K562 (cell line): ENCODE results near the gene E2F3. TPM values are rescaled to one million over a fixed set of nuclear protein-coding genes. Genes with fewer than 3 reads are reported as not detected.

Experiments
- CSDE1 ChIP-seq, 2 experiments: fragments of 450-650 bp; IDR thresholded peaks; 2 replicates each; pipeline ENCODE4 v1.6.1; 2016; ENCODE audit warnings: mild to moderate bottlenecking in 1 of 2
- ESRRA ChIP-seq: fragments of 450-650 bp; IDR thresholded peaks from 2 replicates; pipeline ENCODE4 v1.6.1; 2014; ENCODE audit warnings: low read depth, mild to moderate bottlenecking, moderate library complexity, borderline replicate concordance
- ETS2 ChIP-seq: IDR thresholded peaks from 2 replicates; pipeline ENCODE4 v1.6.1; 2016; ENCODE audit warnings: borderline replicate concordance, missing genetic modification characterization, mild to moderate bottlenecking, moderate library complexity, missing compliant biosample characterization; ENCODE audit not compliant: poor library complexity, severe bottlenecking
- FOXK1 ChIP-seq: sonication (generic); formaldehyde crosslinking; IDR thresholded peaks from 2 replicates; pipeline ENCODE4 v1.8.0; 2022; ENCODE audit warnings: missing genetic modification reagents, mild to moderate bottlenecking, borderline replicate concordance
- FOXP4 ChIP-seq: sonication (generic); formaldehyde crosslinking; IDR thresholded peaks from 2 replicates; pipeline ENCODE4 v1.8.0; 2022; ENCODE audit warnings: mild to moderate bottlenecking, missing genetic modification reagents, borderline replicate concordance
- HDAC2 ChIP-seq: fragments of 450-650 bp; IDR thresholded peaks from 2 replicates; pipeline ENCODE4 v1.6.1; 2016; ENCODE audit warnings: mild to moderate bottlenecking
- HOMEZ ChIP-seq: fragments of 250-450 bp; sonication (Bioruptor Pico); IDR thresholded peaks from 2 replicates; pipeline ENCODE4 v1.4.0; 2020; ENCODE audit warnings: mild to moderate bottlenecking, moderate library complexity
- MTF1 ChIP-seq: fragments of 250-450 bp; sonication (Bioruptor Pico); IDR thresholded peaks from 2 replicates; pipeline ENCODE4 v1.9.0; 2021; ENCODE audit warnings: moderate library complexity, mild to moderate bottlenecking, inconsistent platforms, borderline replicate concordance
- NFIC ChIP-seq: fragments of 450-650 bp; IDR thresholded peaks from 2 replicates; pipeline ENCODE4 v1.6.1; 2017; ENCODE audit warnings: mild to moderate bottlenecking, inconsistent platforms
- PBX2 ChIP-seq, 2 experiments: IDR thresholded peaks in 1 of 2; conservative IDR thresholded peaks in 1 of 2; 2 replicates each; pipeline ENCODE4 v1.6.1; 2016; ENCODE audit warnings: low read depth in 2 of 2, mild to moderate bottlenecking in 1 of 2, missing compliant biosample characterization in 1 of 2, missing genetic modification characterization in 1 of 2, moderate library complexity in 1 of 2
- SFPQ ChIP-seq: fragments of 200-400 bp; formaldehyde crosslinking; IDR thresholded peaks from 2 replicates; pipeline ENCODE4 v1.6.1; 2017; ENCODE audit warnings: mild to moderate bottlenecking, low read depth, low read length, moderate library complexity
- TCF3 ChIP-seq: sonication (generic); formaldehyde crosslinking; IDR thresholded peaks from 2 replicates; pipeline ENCODE4 v1.4.0; 2020; ENCODE audit warnings: mild to moderate bottlenecking, missing genetic modification reagents
- THRA ChIP-seq: fragments of 450-650 bp; IDR thresholded peaks from 2 replicates; pipeline ENCODE4 v1.6.1; 2017; ENCODE audit warnings: mild to moderate bottlenecking, moderate library complexity
- ZFP36 ChIP-seq: fragments of 150-350 bp; IDR thresholded peaks from 2 replicates; pipeline ENCODE4 v1.6.1; 2018; ENCODE audit warnings: low read length, low read depth; ENCODE audit not compliant: partially characterized antibody
- ZKSCAN1 ChIP-seq: fragments of 150-350 bp; IDR thresholded peaks from 2 replicates; pipeline ENCODE4 v1.6.1; 2016; ENCODE audit warnings: low read depth, low read length
- ZNF561 ChIP-seq: fragments of 450-650 bp; formaldehyde crosslinking; conservative IDR thresholded peaks from 2 replicates; pipeline ENCODE4 v1.4.0; 2020; ENCODE audit warnings: mild to moderate bottlenecking, moderate library complexity
- ZNF696 ChIP-seq: fragments of 250-450 bp; sonication (Bioruptor Pico); conservative IDR thresholded peaks from 2 replicates; pipeline ENCODE4 v1.4.0; 2020; ENCODE audit warnings: mild to moderate bottlenecking, moderate library complexity
- ZZZ3 ChIP-seq: fragments of 450-650 bp; IDR thresholded peaks from 2 replicates; pipeline ENCODE4 v1.6.1; 2016; ENCODE audit warnings: antibody characterized with exemption, mild to moderate bottlenecking, moderate library complexity
- polyA plus RNA-seq, 8 experiments: library from polyadenylated mRNA; depleted of rRNA in 4 of 8; stranded (reverse) in 5 of 8; unstranded in 3 of 8; fragments of >200 nt; fragmentation: Nextera tagmentation in 2 of 8; fragmentation: Illumina TruSeq in 1 of 8; extraction: Ambion mirVana in 2 of 8; extraction: Trizol in 1 of 8; gene quantifications; 2 replicates each; pipeline versions ENCODE4 v1.2.1 to v1.2.3, GENCODE V29; 2011 to 2014; ENCODE audit warnings: inconsistent platforms in 1 of 8, missing spikeins in 1 of 8
- total RNA-seq, 7 experiments: library from RNA; depleted of rRNA in 6 of 7; stranded (reverse); fragments of >200 nt in 6 of 7; fragmentation: Illumina TruSeq in 2 of 7; extraction: Trizol in 2 of 7; gene quantifications; 2 replicates each; pipeline versions ENCODE4 v1.2.1 to v1.2.3, GENCODE V29; 2011 to 2021; ENCODE audit warnings: low replicate concordance in 1 of 7

The E2F3 gene
- total and polyA plus RNA-seq, 9 of the 15 experiments (the other 6 are each of a cell fraction or from before 2014, with no cell fraction given) = 11.1 to 44.7 (median 27.2) TPM

- no peak for TF ChIP-seq ZKSCAN1
- no peak for TF ChIP-seq ZNF561 (CRISPR knock-in tag)
- TF ChIP-seq CSDE1 (IDR thresholded peaks at IDR 0.05) = no peak
- no peak for TF ChIP-seq MTF1 (CRISPR knock-in tag)
- no peak for TF ChIP-seq ZNF696 (CRISPR knock-in tag)
- TF ChIP-seq ESRRA = no peak
- TF ChIP-seq HDAC2 = peak; percentile 40; the same call in 1 of the 2 replicates
- no peak for TF ChIP-seq PBX2 (CRISPR knock-in tag; IDR thresholded peaks at IDR 0.05; ENCODE audit: low read depth)
- 0 out of 2 replicates have a peak, but pooled peaks have one; percentile 9 for TF ChIP-seq PBX2 (tag; conservative IDR thresholded peaks at IDR 0.05; ENCODE audit: low read depth)
- no peak for TF ChIP-seq ZZZ3
- TF ChIP-seq NFIC = no peak
- TF ChIP-seq ZFP36 = peak; percentile 86
- TF ChIP-seq FOXK1 (CRISPR knock-in tag) = no peak
- TF ChIP-seq ETS2 (tag) = no peak
- TF ChIP-seq HOMEZ (CRISPR knock-in tag) = no peak
- no peak for TF ChIP-seq SFPQ
- TF ChIP-seq THRA = no peak
- no peak for TF ChIP-seq FOXP4
- no peak for TF ChIP-seq TCF3 (CRISPR knock-in tag)
These were observed 46.0 kb downstream of the E2F3 start (continued) for GRCh38 chr6:20447581-20448132.
